H54 (cell line): ENCODE measurements around the gene DAG1.
A peak's percentile ranks its signal among the peaks of the same experiment; 100 is the strongest.

Experiments
- DNase-seq: peaks from one replicate; pipeline ENCODE4 v3.0.0; 2011; ENCODE audit warnings: low spot score, mixed read lengths; ENCODE audit not compliant: insufficient read length
- FAIRE-seq: peaks from 3 replicates; lab custom pipeline; 2011; peaks lifted over from hg19 to GRCh38; lab: Jason Lieb, UNC
- POLR2A ChIP-seq: IDR thresholded peaks from 2 replicates; pipeline ENCODE4 v1.6.1; 2011; ENCODE audit warnings: low read depth, mild to moderate bottlenecking, low read length

DAG1 gene

DNA sequence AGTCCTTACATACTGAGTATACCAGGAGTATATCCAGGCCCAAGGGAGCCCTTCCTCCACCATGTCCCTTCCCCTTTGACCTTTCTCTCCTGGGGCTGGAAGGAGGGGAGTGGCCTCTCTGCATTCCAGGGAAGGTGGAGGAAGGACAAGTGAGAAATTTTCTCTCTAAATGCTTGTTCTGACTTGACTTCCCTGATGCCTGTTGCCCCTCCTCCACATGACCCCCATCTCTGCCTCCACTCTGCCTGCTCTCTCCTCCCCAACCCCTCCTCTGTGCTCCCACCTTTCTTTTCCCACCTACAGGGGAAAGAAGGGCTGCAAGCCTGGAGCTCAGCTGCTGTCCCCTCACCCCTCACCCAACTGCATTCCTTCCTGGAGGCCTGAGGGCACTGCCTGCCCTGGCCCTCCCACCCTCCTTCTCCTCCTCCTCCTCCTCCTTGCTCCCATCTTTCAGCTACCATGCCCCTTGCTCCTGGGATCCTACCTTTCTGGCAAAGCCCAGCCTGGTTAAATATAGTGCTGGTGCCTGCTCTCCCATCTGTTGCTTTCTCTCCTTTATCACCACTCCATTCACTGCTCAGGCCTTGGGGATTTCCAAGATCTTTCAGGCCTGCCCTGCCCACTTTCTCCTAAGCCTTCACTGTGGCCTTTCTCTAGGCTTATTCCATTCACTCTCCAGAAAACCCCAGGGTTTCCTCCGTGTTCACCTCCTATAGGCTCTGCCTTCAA, 8.5 kb upstream of the DAG1 start:
- no peak for FAIRE-seq
- no peak for TF ChIP-seq POLR2A
- DNase-seq: no peak

DNA sequence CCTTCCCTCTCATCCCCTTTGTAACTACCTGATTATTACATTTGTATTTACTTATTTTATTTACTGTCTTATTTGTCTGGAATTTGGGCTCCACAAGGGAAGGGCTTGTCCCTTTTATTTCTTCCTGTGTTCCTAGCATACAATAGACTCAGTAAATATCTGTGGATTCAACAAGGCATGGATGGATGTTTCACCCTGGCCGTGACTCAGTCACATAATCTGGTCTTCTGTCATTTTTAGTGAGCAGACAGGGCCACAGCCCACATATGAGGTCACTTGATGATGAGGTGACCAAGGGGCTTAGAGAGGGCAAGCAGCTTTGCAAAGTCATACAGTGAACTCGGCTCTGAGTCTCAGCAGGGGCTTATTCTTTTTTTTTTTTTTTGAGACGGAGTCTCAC, 7.8 kb upstream of the DAG1 start:
- TF ChIP-seq POLR2A: no peak
- FAIRE-seq (no peak), DNase-seq (no peak)

DNA sequence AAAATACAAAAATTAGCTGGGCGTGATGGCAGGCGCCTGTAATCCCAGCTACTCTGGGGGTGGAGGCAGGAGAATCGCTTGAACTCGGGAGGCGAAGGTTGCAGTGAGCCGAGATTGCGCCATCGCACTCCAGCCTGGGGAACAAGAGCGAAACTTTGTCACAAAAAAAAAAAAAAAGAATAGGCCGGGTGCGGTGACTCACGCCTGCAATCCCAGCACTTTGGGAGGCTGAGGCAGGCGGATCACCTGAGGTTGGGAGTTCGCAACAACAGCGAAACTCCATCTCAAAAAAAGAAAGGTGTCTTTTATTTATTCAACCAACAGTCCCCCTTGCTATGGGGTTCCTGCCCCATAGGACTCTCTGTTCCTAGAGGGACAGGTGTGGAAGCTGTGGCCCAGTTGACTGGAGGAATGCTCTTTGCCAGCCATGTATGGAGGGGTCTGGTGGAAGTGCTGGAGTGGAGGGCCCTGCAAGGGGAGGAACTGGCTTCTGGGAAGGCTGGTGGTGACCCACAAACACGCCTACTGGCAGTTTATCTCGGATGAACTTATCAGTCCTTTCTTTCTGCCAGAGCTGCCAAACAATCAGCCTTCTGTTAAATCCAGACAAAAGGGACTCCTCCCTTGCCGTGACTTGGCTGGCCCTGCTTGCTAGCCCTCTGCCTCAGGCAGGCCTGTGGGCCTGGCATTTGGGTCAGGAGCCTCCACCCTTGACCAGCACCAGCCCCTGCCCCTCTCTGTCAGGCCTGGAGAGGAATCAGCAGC, 4.6 kb upstream of the DAG1 start:
- TF ChIP-seq POLR2A: no peak
- DNase-seq: no peak
- FAIRE-seq: no peak

DNA sequence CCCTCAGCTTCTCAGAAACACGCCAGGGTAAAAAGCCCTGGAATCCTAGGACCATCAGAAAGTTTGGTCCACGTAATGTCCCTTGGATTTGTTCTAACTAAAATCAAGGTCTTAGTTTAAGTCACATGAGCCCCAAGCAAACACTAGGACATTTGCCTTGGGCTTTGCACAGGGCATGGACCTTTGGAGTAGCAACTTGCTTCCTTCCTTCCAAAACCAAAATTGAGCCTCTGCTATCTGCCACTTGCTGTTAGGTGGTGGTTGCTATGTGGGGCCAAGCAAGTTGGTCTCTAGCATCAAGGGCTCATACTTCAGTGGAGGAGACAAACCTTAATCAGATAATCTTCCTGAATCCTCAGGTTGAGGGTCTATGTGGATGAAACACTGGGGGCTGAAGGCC, 4.0 kb upstream of the DAG1 start:
- DNase-seq: no peak
- FAIRE-seq: no peak
- no peak for TF ChIP-seq POLR2A

DNA sequence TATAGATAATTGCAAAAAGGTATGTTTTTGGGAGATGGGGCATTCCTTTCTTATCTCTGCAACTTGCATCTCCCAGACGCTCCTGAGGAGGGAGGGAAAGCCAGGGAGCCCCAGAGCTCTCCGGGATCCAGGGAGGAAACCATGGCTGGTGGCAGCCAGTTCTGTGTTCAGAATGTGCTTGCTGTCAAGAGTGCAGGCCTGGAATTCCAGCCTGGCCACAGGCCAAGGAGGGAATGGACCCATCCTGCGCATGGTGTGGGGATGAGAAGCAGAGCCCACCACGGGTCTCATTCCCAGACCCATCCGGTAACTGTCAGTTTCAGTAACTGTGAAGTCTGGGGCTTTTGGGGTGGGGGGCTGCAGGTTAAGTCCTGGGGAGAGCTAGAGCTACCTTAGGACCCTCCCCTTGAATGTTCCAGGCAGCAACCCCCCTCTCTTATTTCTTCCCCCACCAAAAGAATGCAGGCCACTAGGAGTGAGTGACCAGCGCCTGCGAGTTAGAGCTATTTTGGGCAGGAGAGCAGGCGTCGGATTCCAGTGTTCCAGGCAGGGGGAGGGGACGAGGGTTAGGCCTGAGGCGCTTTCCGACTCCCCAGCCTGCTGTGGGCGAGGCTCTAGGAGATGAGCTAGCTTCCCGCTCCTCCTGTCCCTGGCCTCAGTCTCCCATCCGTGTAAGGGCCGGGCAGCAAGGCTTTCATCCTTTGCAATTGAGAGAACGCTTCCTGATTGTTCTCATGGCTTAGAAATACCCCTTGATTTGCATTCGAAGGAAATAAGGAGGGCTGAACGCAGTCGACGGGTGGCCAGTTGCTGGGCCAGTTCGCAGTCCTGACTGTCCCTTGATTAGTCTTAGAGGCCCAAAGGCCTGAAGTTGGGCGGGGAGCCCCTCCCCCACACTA, 781 bp upstream of the DAG1 start:
- DNase-seq (peak; percentile 73), FAIRE-seq (no peak)
- TF ChIP-seq POLR2A: no peak

DNA sequence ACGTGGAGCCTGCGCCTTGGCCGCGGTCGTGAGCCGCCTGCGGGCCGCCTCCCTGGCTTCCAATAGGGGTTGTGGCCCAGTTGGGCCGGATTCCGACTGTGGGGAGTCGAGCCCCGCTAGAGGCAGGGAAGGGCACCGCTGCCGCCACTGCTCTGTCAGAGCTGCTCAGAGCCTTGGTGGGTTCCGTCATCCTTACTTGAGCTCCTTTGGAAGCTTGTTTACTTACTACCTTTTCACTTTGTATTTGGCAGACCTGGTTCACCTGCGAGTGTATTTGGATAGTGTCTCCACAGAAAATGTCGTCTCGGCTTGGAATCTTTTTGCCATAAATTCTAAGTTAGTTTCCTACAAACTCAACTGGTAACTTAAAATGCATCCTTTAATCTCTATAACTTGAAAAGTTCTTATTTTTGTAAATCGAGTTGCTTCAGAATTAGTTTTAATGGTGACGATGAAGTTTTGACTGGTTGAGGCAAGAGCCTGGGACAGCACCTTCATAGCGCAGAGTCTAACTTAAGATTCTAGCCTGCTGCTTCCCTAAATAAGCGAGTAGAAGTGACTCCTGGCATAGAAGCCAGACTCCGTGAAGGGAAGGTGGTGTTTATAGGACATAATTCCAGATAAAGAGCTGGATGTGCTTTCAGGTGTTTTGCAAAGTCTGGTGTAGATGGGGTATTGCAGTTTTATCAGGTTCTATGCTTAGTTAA, 800 bp downstream of the DAG1 start:
- DNase-seq (no peak), FAIRE-seq (no peak)
- no peak for TF ChIP-seq POLR2A

DNA sequence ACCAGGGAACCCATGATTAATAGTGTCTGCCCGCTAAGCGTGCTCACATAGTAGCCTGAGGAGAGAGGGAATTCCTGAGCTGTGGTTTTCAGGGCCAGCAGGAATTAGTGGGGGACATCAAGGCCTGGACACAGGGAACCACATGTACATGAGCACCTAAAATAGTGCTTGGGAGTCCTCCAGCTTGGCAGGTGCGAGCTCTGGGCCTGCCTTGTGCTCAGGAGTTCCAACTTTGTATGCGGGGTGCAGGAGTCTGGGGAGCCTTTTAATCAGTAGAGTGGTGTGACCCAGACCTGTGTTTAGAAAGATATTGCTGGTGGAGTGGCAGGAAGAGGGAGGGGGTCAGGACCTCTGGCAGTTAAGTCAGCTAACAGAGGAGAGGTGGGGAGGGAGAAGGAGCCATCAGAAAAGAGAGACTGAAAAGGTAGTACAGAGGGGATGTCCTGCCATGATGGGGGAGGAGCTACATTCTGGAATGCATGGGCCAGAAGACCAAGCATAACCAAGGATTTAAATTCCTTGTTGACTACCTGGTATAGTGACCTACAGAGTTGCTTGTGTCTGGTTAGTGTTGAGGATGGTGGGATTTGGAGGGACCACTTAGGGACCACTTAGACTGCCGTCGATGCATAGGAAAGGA, 1.9 kb downstream of the DAG1 start:
- FAIRE-seq: no peak
- DNase-seq: no peak
- TF ChIP-seq POLR2A: no peak

DNA sequence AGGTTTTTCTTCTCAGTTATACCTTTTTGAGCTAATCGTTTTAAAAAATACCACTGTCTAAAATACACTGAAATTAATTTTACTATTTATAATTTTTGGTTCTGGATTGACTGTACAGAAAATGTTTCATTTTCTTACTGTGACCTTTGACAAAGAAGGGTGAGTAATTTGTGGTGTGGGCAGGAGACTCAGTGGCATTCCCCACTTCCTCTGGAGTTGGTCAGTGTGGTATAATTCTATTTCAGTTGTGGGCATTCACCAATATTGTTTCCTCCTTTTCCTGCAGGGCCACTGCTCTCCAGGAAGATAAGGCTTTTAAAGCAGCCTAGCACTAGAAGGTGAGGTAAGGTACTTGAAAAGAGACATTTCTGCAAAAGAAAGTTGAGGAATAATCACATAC, 6.5 kb downstream of the DAG1 start:
- no peak for TF ChIP-seq POLR2A
- FAIRE-seq: no peak
- DNase-seq: peak; percentile 44

DNA sequence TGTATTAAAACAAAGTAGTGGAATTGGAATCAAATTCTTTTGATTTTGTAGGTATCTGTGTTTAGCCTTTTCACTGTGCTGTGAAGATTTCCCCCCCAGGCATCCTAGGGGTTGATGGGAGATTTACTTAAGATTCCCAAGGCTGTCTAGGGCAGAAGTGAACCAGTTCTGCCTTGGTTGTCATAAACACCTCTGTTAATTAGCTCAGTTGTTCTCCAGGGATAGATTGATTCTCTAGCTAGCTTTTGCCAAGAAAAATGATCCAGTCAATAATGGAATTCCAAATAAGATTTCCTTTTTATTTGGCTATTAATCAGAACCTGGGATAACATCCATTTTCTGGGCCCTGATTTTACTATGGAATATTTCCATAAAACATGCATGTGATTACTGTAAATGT, 12.7 kb downstream of the DAG1 start:
- DNase-seq (no peak), FAIRE-seq (no peak)
- TF ChIP-seq POLR2A: no peak

DNA sequence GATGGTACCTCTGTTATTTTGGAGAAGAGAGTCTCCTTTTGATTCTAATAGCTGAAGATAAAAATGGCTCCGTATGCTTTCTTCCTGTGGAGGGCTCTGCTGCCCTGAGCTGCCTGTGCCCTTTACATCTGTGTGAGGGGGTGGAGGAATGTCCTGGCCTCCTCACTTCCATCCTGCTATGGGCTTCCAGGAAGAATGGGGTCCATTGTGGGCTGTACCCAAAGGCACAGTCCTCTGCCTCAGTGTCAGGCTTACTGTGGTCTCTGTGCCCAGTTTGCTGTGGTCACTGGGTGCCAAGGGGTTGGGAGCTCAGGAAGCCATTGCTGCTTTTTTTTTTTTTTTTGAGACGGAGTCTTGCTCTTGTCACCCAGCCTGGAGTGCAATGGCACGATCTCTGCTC, 14.4 kb downstream of the DAG1 start:
- FAIRE-seq (no peak), DNase-seq (no peak)
- TF ChIP-seq POLR2A: no peak

DNA sequence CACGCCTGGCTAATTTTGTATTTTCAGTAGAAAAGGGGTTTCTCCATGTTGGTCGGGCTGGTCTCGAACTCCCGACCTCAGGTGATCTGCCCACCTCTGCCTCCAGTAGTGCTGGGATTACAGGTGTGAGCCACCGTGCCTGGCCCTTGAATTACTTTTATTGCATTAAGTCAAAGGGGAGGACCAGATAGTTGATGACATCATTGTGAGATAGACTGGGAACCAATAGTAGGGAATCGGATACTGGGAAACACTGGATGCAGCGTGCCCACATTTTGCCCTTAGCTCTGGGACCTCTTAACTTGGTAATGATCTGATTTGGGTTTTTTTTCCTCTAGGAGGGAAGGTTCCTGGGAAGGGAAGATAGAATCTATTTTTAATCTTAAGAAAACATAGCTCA, 19.2 kb downstream of the DAG1 start:
- FAIRE-seq (no peak), DNase-seq (no peak)
- TF ChIP-seq POLR2A: no peak

DNA sequence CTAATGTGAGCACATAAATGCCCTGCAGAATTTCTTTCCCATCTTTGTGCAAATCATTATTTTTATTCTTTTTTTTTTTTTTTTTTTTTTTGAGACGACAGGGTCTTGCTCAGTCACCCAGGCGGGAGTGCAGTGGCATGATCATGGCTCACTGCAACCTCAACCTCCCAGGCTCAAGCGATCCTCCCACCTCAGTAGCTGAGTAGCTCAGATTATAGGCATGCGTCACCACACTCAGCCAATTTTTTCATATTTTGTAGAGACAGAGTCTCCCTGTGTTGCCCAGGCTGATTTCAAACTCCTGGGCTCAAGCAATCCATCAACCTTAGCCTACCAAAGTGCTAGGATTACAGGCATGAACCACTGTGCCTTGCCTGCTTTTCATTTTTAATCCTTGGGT, 22.9 kb downstream of the DAG1 start:
- no peak for DNase-seq
- no peak for FAIRE-seq
- TF ChIP-seq POLR2A: no peak

DNA sequence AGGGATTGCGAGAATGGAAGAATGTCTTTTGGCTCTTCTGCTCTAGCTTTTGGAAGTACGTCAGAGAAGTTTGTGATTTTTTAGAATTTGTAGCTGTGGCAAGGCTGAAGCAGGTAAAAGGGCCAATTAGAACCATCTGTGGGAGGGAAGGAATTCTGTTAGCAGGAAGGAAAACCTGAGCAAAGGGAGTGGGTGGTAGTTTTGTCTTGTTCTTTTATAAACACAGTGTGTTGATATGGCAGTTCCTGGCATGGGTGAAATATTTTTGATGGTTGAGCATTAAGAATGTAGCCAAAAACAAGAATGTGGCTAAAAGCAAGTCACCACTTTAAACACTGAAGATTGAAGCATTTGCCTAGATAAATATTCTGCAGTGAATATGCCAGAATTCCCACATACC, 23.8 kb downstream of the DAG1 start:
- FAIRE-seq (no peak), DNase-seq (no peak)
- TF ChIP-seq POLR2A: no peak
